Measurements from ENCODE around the gene TSPAN32. TPM values are rescaled to one million over a fixed set of nuclear protein-coding genes. Genes with fewer than 3 reads are reported as not detected.

TSPAN32 gene
- total and polyA plus RNA-seq, 12 donors = 2.3 to 47.5 (median 23.3) TPM

GRCh38 chr11:2256951-2257700 is 44.7 kb upstream of the TSPAN32 start:
- peaks cover 0 to 17% (median 0%) of the 10 kb centered on the region in 11 donors for H3K9me3 ChIP-seq
- no peak overlapping the region for H3K4me3 ChIP-seq
- intact Hi-C loops (cut with DNase I) = no loop called here
- H3K4me1 ChIP-seq = no peaks in the 10 kb centered on the region
- TF ChIP-seq CTCF (IDR thresholded peaks at IDR 0.05) = no peak
- H3K27me3 ChIP-seq = peaks cover 0 to 30% (median 22%) of the 10 kb centered on the region in 7 donors
- H3K27ac ChIP-seq = no peak overlapping the region
- no peak for DNase-seq
- 89 to 92% methylated on average over 27 to 31 of the region's 31 CpGs for WGBS, 2 donors
- ATAC-seq = no peak
- H3K36me3 ChIP-seq = no peaks in the 10 kb centered on the region

GRCh38 chr11:2258501-2259465 is 43.0 kb upstream of the TSPAN32 start:
- Histone ChIP-seq H3K27ac (no peak overlapping the region), H3K27me3 (peaks cover 0 to 33% (median 22%) of the 10 kb centered on the region in 7 donors), H3K4me1 (no peaks in the 10 kb centered on the region), H3K9me3 (peaks cover 0 to 17% (median 0%) of the 10 kb centered on the region in 11 donors), H3K4me3 (no peak overlapping the region), H3K36me3 (no peaks in the 10 kb centered on the region)
- WGBS, 2 donors = 88 to 89% methylated on average over 29 of the region's 29 CpGs
- DNase-seq (peak in 1 of 2 donors; percentile 2), ATAC-seq (no peak)
- intact Hi-C loops (cut with DNase I) = no loop called here
- no peak for TF ChIP-seq CTCF (IDR thresholded peaks at IDR 0.05)

GRCh38 chr11:2259466-2259830 is 42.4 kb upstream of the TSPAN32 start:
- Histone ChIP-seq H3K27me3 (peaks cover 0 to 35% (median 22%) of the 10 kb centered on the region in 7 donors), H3K4me1 (no peaks in the 10 kb centered on the region), H3K4me3 (no peak overlapping the region), H3K27ac (no peak overlapping the region), H3K36me3 (no peaks in the 10 kb centered on the region), H3K9me3 (peaks cover 0 to 11% (median 0%) of the 10 kb centered on the region in 11 donors)
- DNase-seq (peak in 1 of 2 donors; percentile 3), ATAC-seq (no peak)
- TF ChIP-seq CTCF (IDR thresholded peaks at IDR 0.05) = no peak
- WGBS, 2 donors = 83 to 89% methylated on average over 8 of the region's 8 CpGs
- intact Hi-C loops (cut with DNase I) = no loop called here

- Histone ChIP-seq H3K36me3 (no peaks in the 10 kb centered on the region), H3K27me3 (peaks cover 0 to 35% (median 22%) of the 10 kb centered on the region in 7 donors), H3K4me3 (no peak overlapping the region), H3K9me3 (peaks cover 0 to 5% (median 0%) of the 10 kb centered on the region in 11 donors), H3K27ac (no peak overlapping the region), H3K4me1 (peaks cover 0 to under 1% (median 0%) of the 10 kb centered on the region in 9 donors)
- intact Hi-C loops (cut with DNase I) = no loop called here
- WGBS, 2 donors = 67 to 71% methylated on average over 12 of the region's 12 CpGs
- TF ChIP-seq CTCF (IDR thresholded peaks at IDR 0.05) = no peak
- ATAC-seq (no peak), DNase-seq (no peak)
Measured at GRCh38 chr11:2259897-2260451, 41.8 kb upstream of the TSPAN32 start.
